Astrocyte (in vitro differentiated cells and primary cell): Measurements from ENCODE around the gene CRADD.

Source experiments
- EZH2 ChIP-seq: IDR thresholded peaks from 2 replicates; pipeline ENCODE4 v1.6.1; 2012; ENCODE audit warnings: mild to moderate bottlenecking, low read length, inconsistent platforms; ENCODE audit not compliant: insufficient read depth
- TF ChIP-seq, protein P1 (sequence below): IDR thresholded peaks from 2 replicates; pipeline ENCODE4 v1.5.1; 2011; ENCODE audit warnings: low read depth, mild to moderate bottlenecking, inconsistent platforms, low read length, moderate library complexity; ENCODE audit not compliant: insufficient read depth

DNA sequence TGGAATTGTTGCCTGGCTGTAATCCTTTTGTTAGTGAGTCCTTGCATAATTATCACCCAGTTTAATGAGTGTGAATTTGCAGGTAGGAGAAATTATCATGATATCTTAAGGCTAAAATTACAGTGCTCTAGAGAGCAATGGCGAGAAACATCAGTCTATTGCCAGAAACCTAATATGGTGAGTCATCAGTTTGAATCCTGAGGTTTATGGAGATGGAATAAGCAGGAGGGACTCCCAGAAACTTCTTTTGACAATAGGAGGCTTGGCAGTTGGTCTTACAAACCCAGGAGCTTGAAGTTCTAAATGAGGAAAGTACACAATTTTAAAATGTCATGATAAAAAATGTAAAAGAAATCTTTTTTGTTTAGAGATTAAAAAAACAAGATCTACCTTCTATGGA, 31.5 kb upstream of the CRADD start:
- TF ChIP-seq, protein P1, sequence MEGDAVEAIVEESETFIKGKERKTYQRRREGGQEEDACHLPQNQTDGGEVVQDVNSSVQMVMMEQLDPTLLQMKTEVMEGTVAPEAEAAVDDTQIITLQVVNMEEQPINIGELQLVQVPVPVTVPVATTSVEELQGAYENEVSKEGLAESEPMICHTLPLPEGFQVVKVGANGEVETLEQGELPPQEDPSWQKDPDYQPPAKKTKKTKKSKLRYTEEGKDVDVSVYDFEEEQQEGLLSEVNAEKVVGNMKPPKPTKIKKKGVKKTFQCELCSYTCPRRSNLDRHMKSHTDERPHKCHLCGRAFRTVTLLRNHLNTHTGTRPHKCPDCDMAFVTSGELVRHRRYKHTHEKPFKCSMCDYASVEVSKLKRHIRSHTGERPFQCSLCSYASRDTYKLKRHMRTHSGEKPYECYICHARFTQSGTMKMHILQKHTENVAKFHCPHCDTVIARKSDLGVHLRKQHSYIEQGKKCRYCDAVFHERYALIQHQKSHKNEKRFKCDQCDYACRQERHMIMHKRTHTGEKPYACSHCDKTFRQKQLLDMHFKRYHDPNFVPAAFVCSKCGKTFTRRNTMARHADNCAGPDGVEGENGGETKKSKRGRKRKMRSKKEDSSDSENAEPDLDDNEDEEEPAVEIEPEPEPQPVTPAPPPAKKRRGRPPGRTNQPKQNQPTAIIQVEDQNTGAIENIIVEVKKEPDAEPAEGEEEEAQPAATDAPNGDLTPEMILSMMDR = no peak
- TF ChIP-seq EZH2 = no peak
